ENCODE data around the gene TBC1D32. TPM values are rescaled to one million over a fixed set of nuclear protein-coding genes. Genes with fewer than 3 reads are reported as not detected.

TBC1D32 gene
- total RNA-seq, 1 experiment from 2014 or later, result 5.2 TPM

DNA sequence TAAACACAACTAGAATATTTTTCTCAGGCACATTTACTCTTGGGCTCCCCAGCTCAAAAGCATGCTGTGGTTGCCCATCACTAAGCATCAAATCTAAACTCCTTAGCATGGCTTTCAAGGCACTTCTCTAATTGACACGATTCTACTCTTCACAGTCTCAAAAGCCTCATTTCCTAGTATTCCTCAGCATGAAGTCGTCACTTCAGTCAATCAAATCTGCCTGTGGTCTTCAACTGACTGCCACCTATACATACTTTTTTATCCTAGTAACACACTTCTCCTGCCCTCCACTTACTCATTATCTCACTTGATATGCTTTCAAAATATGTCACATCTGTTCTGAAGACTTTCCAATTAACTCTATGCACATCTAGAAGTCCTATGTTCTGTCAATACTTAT lies 110.3 kb downstream of the TBC1D32 start:
- H3K27me3 Mint-ChIP-seq (ENCODE audit: low read depth), result no peaks in the 10 kb centered on the region
- no peak overlapping the region for H3K27ac Mint-ChIP-seq
- no peak for ATAC-seq
- DNase-seq (ENCODE audit: low spot score), result no peak
- H3K4me1 Mint-ChIP-seq, result no peaks in the 10 kb centered on the region
- H3K4me3 Mint-ChIP-seq, result no peak overlapping the region
- CTCF ChIA-PET, result no interaction called here
- no peak for TF ChIP-seq HMGXB4 (CRISPR knock-in tag; IDR thresholded peaks at IDR 0.05)
- TF ChIP-seq ARID4B (CRISPR knock-in tag; IDR thresholded peaks at IDR 0.05; ENCODE audit: borderline replicate concordance), result no peak
- H3K36me3 Mint-ChIP-seq, result peaks cover 2% of the 10 kb centered on the region
- POLR2A ChIA-PET, result no interaction called here
- H3K9me3 Mint-ChIP-seq, result peaks cover 6% of the 10 kb centered on the region

- Mint-ChIP-seq H3K9me3 (peaks cover 10% of the 10 kb centered on the region), H3K27ac (no peak overlapping the region), H3K27me3 (ENCODE audit: low read depth) (no peaks in the 10 kb centered on the region), H3K36me3 (peaks cover 6% of the 10 kb centered on the region), H3K4me1 (no peaks in the 10 kb centered on the region), H3K4me3 (no peak overlapping the region)
- TF ChIP-seq, protein P1, sequence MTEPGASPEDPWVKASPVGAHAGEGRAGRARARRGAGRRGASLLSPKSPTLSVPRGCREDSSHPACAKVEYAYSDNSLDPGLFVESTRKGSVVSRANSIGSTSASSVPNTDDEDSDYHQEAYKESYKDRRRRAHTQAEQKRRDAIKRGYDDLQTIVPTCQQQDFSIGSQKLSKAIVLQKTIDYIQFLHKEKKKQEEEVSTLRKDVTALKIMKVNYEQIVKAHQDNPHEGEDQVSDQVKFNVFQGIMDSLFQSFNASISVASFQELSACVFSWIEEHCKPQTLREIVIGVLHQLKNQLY (CRISPR knock-in tag; IDR thresholded peaks at IDR 0.05), result no peak
- TF ChIP-seq NR1H2 (CRISPR knock-in tag; IDR thresholded peaks at IDR 0.05), result no peak
- TF ChIP-seq PRRX2 (CRISPR knock-in tag; IDR thresholded peaks at IDR 0.05), result no peak
- no peak for TF ChIP-seq ZNF232 (CRISPR knock-in tag; IDR thresholded peaks at IDR 0.05)
- TF ChIP-seq FOXK1 (CRISPR knock-in tag; IDR thresholded peaks at IDR 0.05), result no peak
- no peak for TF ChIP-seq GABPB1 (CRISPR knock-in tag; IDR thresholded peaks at IDR 0.05)
- no peak for TF ChIP-seq EMX1 (CRISPR knock-in tag; IDR thresholded peaks at IDR 0.05)
- TF ChIP-seq RORB (CRISPR knock-in tag; IDR thresholded peaks at IDR 0.05), result no peak
- CTCF ChIA-PET, result no interaction called here
- no peak for ATAC-seq
- POLR2A ChIA-PET, result no interaction called here
- no peak for DNase-seq (ENCODE audit: low spot score)
Observed at GRCh38 chr6:121223212-121223611, 111.1 kb downstream of the TBC1D32 start.

GRCh38 chr6:121222656-121223055 lies 111.6 kb downstream of the TBC1D32 start:
- H3K27me3 Mint-ChIP-seq (ENCODE audit: low read depth), result no peaks in the 10 kb centered on the region
- ChIA-PET POLR2A (no interaction called here), CTCF (no interaction called here)
- H3K4me3 Mint-ChIP-seq, result no peak overlapping the region
- no peak overlapping the region for H3K27ac Mint-ChIP-seq
- no peaks in the 10 kb centered on the region for H3K4me1 Mint-ChIP-seq
- H3K9me3 Mint-ChIP-seq, result peaks cover 15% of the 10 kb centered on the region
- ATAC-seq, result no peak
- DNase-seq (ENCODE audit: low spot score), result no peak
- TF ChIP-seq, protein P1 (CRISPR knock-in tag; IDR thresholded peaks at IDR 0.05), result no peak
- no peak for TF ChIP-seq ZBTB21 (CRISPR knock-in tag; IDR thresholded peaks at IDR 0.05; ENCODE audit: borderline replicate concordance)
- H3K36me3 Mint-ChIP-seq, result peaks cover 11% of the 10 kb centered on the region

DNA sequence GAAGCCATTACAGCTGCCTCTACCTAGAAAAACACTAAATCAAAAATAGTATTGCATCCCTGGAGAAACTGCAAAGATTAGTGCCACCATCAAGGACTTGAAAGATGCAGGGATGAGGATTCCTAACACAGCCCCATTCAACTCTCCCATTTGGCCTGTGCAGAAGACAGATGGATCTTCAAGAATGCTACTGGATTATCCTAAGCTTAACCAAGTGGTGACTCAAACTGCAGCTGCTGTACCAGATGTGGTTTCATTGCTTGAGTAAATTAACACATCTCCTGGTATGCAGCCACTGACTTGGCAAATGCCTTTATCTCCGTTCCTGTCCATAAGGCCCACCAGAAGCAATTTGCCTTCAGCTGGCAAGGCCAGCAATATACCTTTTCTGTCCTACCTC lies 117.4 kb downstream of the TBC1D32 start:
- no peak for DNase-seq (ENCODE audit: low spot score)
- Mint-ChIP-seq H3K27ac (no peak overlapping the region), H3K9me3 (peaks cover 36% of the 10 kb centered on the region), H3K27me3 (ENCODE audit: low read depth) (no peaks in the 10 kb centered on the region), H3K4me1 (no peaks in the 10 kb centered on the region), H3K4me3 (no peak overlapping the region), H3K36me3 (peaks cover 31% of the 10 kb centered on the region)
- ChIA-PET POLR2A (no interaction called here), CTCF (no interaction called here)
- ATAC-seq, result no peak
- no peak for TF ChIP-seq AR (CRISPR knock-in tag; IDR thresholded peaks at IDR 0.05)
- TF ChIP-seq ELF4 (CRISPR knock-in tag; IDR thresholded peaks at IDR 0.05; ENCODE audit: low read depth), result no peak
- no peak for TF ChIP-seq ZNF263 (CRISPR knock-in tag; IDR thresholded peaks at IDR 0.05; ENCODE audit: low read depth)
- TF ChIP-seq ZSCAN18 (CRISPR knock-in tag; IDR thresholded peaks at IDR 0.05), result no peak

Data from WTC11 (cell line).